Transverse colon (tissue), 4 donors: Measurements from ENCODE around the gene SLC51B.

Source experiments
- POLR2A ChIP-seq: fragments of 450-650 bp; IDR thresholded peaks from one replicate; pipeline ENCODE4 v1.6.1; 2016; ENCODE audit warnings: antibody characterized with exemption, mild to moderate bottlenecking, moderate library complexity
- POLR2AphosphoS5 ChIP-seq, 3 donors: sonication (generic); formaldehyde crosslinking; IDR thresholded peaks; one replicate each; pipeline ENCODE4 v1.6.1; 2016; ENCODE audit warnings: antibody characterized with exemption in 3 of 3
- TF ChIP-seq, protein P1 (sequence below), 5 experiments: fragments of 200-600 bp in 3 of 5; fragments of 450-650 bp in 2 of 5; sonication (generic) in 3 of 5; IDR thresholded peaks; 1 replicate in 2 of 5; 2 replicates in 3 of 5; pipeline ENCODE4 v1.5.1; 2016 to 2017; ENCODE audit warnings: antibody characterized with exemption in 5 of 5, inconsistent platforms in 3 of 5, mild to moderate bottlenecking in 2 of 5, moderate library complexity in 1 of 5

DNA sequence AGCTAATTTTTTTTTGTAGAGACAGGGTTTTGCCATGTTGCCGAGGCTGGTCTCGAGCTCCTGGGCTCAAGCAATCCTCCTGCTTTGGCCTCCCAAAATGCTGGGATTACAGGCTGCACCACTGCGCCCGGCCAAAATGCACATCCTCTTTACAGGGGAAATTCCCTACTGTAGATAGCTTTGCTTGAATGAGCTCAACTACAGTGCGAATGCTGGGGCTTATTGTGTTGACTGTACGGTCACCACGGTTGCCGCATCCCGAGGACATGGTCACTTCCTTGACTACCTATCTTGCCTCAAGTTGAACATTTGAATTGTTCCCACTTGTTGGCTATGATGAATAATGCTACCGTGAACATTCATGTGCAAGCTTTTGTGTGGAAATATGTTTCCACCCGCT lies 10.5 kb upstream of the SLC51B start:
- TF ChIP-seq, protein P1, sequence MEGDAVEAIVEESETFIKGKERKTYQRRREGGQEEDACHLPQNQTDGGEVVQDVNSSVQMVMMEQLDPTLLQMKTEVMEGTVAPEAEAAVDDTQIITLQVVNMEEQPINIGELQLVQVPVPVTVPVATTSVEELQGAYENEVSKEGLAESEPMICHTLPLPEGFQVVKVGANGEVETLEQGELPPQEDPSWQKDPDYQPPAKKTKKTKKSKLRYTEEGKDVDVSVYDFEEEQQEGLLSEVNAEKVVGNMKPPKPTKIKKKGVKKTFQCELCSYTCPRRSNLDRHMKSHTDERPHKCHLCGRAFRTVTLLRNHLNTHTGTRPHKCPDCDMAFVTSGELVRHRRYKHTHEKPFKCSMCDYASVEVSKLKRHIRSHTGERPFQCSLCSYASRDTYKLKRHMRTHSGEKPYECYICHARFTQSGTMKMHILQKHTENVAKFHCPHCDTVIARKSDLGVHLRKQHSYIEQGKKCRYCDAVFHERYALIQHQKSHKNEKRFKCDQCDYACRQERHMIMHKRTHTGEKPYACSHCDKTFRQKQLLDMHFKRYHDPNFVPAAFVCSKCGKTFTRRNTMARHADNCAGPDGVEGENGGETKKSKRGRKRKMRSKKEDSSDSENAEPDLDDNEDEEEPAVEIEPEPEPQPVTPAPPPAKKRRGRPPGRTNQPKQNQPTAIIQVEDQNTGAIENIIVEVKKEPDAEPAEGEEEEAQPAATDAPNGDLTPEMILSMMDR (IDR thresholded peaks at IDR 0.05): no peak
- TF ChIP-seq POLR2A (no peak), POLR2AphosphoS5 (IDR thresholded peaks at IDR 0.05) (no peak)
